GM18519 (cell line): ENCODE data around the gene EFNA5.

Experiments used
- ATAC-seq: cut with Tn5 transposase; IDR thresholded peaks from one replicate; pipeline ENCODE4 v1.9.1; 2021; ENCODE audit warnings: mild to moderate bottlenecking, moderate library complexity; ENCODE audit not compliant: unreplicated experiment, low FRiP score

Gene EFNA5

GRCh38 chr5:107652408-107652807, 18.3 kb downstream of the EFNA5 start:
- no peak for ATAC-seq

DNA sequence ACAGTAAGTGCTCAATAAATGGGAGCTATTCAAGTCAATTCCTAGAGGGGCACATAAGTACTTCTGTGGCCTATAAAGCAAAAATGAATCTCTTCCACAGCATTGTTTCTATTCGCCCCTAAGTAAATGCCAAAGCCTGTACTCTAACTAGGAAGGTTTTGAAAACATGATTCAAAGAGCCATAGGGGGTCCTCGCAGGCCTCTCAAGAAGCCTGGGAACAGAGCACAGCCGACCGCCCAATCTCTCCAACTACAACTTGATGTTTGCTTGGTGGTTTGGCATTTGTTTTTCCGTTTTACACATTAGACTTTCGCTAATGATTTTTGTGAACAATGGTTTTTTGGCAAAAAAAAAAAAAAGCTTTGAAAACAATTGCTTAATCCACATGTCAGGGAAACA, 19.4 kb downstream of the EFNA5 start:
- no peak for ATAC-seq

GRCh38 chr5:107646418-107646817, 24.3 kb downstream of the EFNA5 start:
- ATAC-seq = no peak

DNA sequence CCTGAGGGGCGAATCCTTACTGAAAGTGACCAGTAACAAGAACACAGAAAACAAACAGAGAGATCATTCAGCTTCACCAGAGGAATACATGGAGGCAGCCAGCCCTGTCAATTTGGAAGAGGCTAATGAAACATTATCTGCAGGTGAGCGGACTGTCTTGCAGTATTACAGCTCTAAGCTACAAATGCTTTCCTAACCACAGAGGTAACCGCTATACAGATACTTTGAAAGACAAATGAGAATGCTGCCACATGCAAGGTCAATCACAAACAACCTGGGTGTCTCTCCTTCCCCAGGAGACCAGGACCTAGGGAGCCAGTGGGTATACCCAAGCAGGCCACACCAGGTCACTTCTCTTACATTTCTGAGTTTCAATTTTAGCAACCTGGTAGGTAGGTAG, 30.2 kb downstream of the EFNA5 start:
- no peak for ATAC-seq

- ATAC-seq = no peak
These were observed 30.7 kb downstream of the EFNA5 start for GRCh38 chr5:107639990-107640389.

DNA sequence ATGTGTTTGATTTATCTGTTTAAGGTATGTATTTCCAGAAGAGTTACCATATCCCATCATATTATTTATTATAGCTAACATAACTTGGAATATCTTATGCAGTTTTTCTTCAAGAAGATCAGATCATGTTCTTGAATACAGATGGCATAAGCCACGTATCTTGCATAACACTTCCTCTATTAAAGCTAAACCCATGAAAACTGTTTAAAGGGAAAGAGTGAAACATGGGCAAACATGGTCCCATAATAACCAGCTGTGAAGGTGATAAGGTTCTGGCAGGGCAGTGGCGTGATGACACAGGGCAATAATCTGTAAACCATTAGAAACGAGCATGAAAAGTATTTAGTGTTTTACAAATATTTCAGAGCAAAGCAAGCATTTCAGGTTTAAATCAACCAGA, 34.2 kb downstream of the EFNA5 start:
- ATAC-seq = no peak

- no peak for ATAC-seq
These were observed 34.7 kb downstream of the EFNA5 start for GRCh38 chr5:107636068-107636467.

GRCh38 chr5:107634981-107635848, 35.5 kb downstream of the EFNA5 start:
- ATAC-seq = no peak

- no peak for ATAC-seq
These were observed 37.4 kb downstream of the EFNA5 start for GRCh38 chr5:107633171-107633901.

- no peak for ATAC-seq
These were observed 38.9 kb downstream of the EFNA5 start for GRCh38 chr5:107631805-107632362.

GRCh38 chr5:107630184-107630583, 40.6 kb downstream of the EFNA5 start:
- ATAC-seq = no peak

DNA sequence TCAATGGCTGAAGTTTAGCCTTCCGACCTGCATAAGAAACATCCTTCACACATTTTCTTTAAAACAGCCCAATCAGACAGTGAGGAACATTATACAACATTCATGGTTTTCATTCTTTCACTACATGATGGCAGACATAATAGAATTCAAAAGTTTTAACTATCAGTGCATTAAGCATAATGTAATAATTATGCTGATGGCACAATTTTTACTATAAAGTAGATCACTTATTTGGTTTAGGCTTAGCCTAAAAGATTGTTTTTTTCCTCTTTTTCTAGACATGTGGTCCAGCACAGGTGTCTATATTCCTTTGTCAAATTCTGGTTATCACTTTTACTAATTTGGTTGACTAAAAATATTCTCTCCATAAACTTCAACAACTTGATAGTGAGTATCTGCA, 46.5 kb downstream of the EFNA5 start:
- no peak for ATAC-seq

DNA sequence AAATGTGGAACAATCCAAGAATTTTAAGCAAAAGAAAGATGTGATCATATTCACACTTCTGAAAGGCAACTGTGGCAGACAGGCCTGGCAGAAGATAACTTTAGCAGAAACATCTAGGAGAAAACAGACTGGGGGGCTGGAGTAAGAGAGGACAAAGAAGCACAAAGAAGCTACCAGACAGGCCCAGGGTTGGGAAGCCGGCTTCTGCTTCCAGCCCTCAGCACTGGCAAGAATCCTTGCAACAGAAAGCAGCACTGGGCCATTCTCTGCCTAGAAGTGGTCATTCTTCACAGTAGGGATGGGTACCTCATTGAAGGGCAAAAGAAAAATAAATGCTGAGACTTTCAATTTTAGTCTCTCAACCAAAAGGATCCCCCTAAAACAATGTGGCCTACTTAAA, 49.6 kb downstream of the EFNA5 start:
- ATAC-seq = no peak

DNA sequence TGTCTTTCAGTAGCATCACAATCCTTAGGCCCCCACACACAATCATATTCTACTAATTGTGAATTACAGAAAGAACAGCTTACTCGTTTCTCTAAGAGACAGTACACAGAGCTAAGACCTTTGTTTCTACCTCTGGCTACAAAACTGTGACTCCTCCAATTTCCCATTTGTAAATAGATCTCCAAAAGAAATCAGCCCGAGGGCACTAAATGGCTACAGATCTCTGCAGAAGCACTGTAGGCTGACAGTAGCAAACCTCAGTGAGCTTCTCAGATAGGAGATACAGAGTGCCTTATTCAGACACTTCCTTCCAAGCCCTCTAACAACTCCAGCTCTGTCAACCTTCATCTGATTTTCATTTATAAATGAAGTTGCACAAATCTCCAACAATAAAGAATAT, 51.0 kb downstream of the EFNA5 start:
- no peak for ATAC-seq

DNA sequence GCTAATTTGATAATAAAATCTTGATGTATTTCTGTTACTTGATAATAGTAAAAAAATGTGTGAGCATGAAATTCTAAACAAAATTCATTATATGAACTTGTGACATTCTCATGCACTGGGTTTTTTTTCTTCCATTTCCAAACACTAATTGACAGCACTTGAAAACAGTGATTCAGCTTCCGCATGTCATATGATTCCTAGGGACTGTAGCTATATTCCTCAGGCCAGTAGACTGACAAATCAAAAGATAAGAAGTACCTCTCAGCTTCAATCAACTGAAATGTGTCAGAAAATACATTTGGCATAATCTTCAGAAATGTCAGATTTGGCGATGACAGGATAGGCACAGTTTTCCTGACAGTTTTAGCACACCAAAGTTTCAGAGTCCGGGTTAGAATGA, 52.5 kb downstream of the EFNA5 start:
- ATAC-seq = no peak

DNA sequence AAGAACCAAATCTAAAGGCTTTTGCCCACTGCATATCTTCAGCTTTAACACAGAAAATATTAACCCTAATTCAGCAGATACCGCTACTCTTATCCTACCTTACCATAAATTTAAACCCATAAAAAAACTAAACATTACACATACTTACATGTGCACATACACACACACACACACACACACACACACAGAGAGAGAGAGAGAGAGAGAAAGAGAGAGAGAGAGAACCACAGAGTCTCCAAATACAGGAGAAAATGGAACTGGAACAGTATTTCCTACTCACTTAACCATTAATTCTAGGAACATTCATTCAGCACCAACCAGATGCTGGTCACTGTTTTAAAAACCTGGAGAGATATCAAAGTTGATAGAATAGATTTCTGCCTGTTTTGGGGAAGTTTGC, 53.7 kb downstream of the EFNA5 start:
- no peak for ATAC-seq

DNA sequence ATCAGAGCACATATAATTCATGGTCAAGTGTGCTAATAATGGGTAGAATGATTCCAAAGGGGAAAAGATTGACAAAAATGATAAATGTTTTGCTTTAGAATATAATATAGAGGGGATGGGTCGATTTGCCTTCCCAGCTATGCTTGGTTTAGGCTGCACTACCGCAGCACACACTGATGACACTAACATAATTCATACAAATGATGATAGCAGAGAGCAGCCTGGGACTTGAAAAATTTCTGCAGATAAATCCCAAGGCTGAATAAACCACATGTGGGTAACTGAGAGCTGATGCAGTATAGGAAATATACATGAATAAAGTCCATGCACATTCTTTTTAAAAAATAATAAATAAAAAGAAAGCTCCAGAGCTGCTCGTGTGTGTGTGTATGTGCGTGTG, 54.5 kb downstream of the EFNA5 start:
- no peak for ATAC-seq

DNA sequence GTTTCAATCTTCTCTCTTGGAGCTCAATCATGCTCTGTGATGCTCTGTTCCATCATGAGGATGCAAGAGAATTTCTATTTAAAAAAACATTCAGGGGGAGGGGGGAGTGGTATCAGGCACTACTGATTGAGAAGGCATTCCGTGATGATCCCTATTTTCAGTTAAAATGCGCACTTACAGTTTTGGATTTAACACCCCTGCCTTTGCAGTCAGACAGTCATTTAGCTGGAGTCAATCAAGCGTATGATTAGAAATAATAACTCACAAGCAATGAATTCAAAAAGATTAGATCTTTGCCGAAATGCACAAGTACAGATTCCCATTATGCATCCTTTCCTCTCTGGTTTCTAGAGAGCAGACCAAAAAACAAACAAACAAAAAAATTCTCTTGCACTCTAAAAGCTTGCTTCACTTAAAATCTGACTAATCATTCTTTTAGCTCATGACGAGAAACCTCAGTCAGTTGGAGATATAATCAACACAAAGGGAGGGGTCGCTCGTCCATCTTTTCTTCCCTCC, 55.4 kb downstream of the EFNA5 start:
- no peak for ATAC-seq

GRCh38 chr5:107612541-107612940, 58.2 kb downstream of the EFNA5 start:
- ATAC-seq = no peak

GRCh38 chr5:107610798-107611197, 59.9 kb downstream of the EFNA5 start:
- no peak for ATAC-seq

- no peak for ATAC-seq
These were observed 62.9 kb downstream of the EFNA5 start for GRCh38 chr5:107607671-107608345.
